Testis (tissue), 3 donors: ENCODE results near the gene SLC25A6. TPM values are rescaled to one million over a fixed set of nuclear protein-coding genes. Genes with fewer than 3 reads are reported as not detected.
"Not testable (repeated sequence)": the region's sequence is repeated elsewhere in the genome, so short reads cannot be mapped to it uniquely, and the experiment has no call there.

Source experiments
- DNase-seq: peaks from one replicate; pipeline ENCODE4 v3.0.0-alpha.2; 2019
- H3K27ac ChIP-seq, 2 donors: fragments of 200-600 bp; sonication (generic); one replicate each; pipeline ENCODE4 v1.5.1; 2019
- H3K27me3 ChIP-seq: fragments of 200-600 bp; sonication (generic); one replicate; pipeline ENCODE4 v1.5.1; 2019
- H3K36me3 ChIP-seq: fragments of 200-600 bp; sonication (generic); one replicate; pipeline ENCODE4 v1.5.1; 2017; ENCODE audit warnings: low read depth; ENCODE audit errors: missing control alignments
- H3K4me1 ChIP-seq: fragments of 200-600 bp; sonication (generic); one replicate; pipeline ENCODE4 v1.5.1; 2019
- H3K4me3 ChIP-seq, 2 donors: fragments of 200-600 bp; sonication (generic); one replicate each; pipeline ENCODE4 v1.5.1; 2017 to 2019
- H3K9me3 ChIP-seq: fragments of 200-600 bp; sonication (generic); one replicate; pipeline ENCODE4 v1.5.1; 2017
- CTCF ChIP-seq, 3 experiments: fragments of 450-650 bp in 2 of 3; fragments of 200-600 bp in 1 of 3; sonication (generic) in 1 of 3; IDR thresholded peaks; one replicate each; pipeline ENCODE4 v1.5.1; 2016 to 2019; ENCODE audit warnings: antibody characterized with exemption in 3 of 3, mild to moderate bottlenecking in 2 of 3, moderate library complexity in 1 of 3
- POLR2A ChIP-seq: fragments of 450-650 bp; IDR thresholded peaks from one replicate; pipeline ENCODE4 v1.6.1; 2017; ENCODE audit warnings: antibody characterized with exemption, mild to moderate bottlenecking, moderate library complexity
- WGBS, 2 donors: methylation state at CpG; one replicate each; pipeline ENCODE4 v1.1.5; 2018; 5-methylcytosine and 5-hydroxymethylcytosine counted together
- intact Hi-C: fragments of 100-400 bp; cut with DNase I; formaldehyde crosslinking; loops from one replicate; pipeline ENCODE4 v1.15.1; 2023; ENCODE audit warnings: low total_unique reads
- polyA plus RNA-seq: library from polyadenylated mRNA; stranded (reverse); fragments of 350-450 nt; fragmentation: Illumina TruSeq; extraction: RNeasy Lipid Tissue Mini Kit (QIAGEN cat#74804); gene quantifications from one replicate; pipeline ENCODE4 v1.2.3, GENCODE V29; 2014; ENCODE audit warnings: low read depth, low replicate concordance; ENCODE audit not compliant: insufficient read depth
- total RNA-seq, 2 donors: library from RNA; depleted of rRNA; stranded (reverse); fragments of >200 nt; gene quantifications; one replicate each; pipeline ENCODE4 v1.2.3, GENCODE V29; 2016

Gene SLC25A6
- total and polyA plus RNA-seq, 3 donors from 2014 or later, result 157 to 293 (median 171) TPM

GRCh38 chrX:1354036-1355019, 37.6 kb downstream of the SLC25A6 start:
- no peaks in the 10 kb centered on the region for H3K27me3 ChIP-seq
- WGBS, 2 donors, result 77 to 84% methylated on average over 8 to 11 of the region's 11 CpGs
- H3K4me3 ChIP-seq, result no peak overlapping the region
- H3K36me3 ChIP-seq, result no peaks in the 10 kb centered on the region
- TF ChIP-seq POLR2A, result no peak
- TF ChIP-seq CTCF (IDR thresholded peaks at IDR 0.05), result no peak
- no peaks in the 10 kb centered on the region for H3K4me1 ChIP-seq
- no peak overlapping the region for H3K27ac ChIP-seq
- no peak for DNase-seq
- intact Hi-C loops, result no loop called here
- H3K9me3 ChIP-seq, result no peaks in the 10 kb centered on the region

- intact Hi-C loops, result no loop called here
- Histone ChIP-seq H3K36me3 (no peaks in the 10 kb centered on the region), H3K27me3 (no peaks in the 10 kb centered on the region), H3K9me3 (no peaks in the 10 kb centered on the region), H3K4me3 (no peak overlapping the region), H3K27ac (no peak overlapping the region), H3K4me1 (no peaks in the 10 kb centered on the region)
- 63 to 75% methylated on average over 21 to 49 of the region's 49 CpGs for WGBS, 2 donors
- TF ChIP-seq CTCF (IDR thresholded peaks at IDR 0.05) (no peak), POLR2A (no peak)
- DNase-seq, result no peak
Measured at GRCh38 chrX:1351981-1352714, 39.8 kb downstream of the SLC25A6 start.

GRCh38 chrX:1349606-1350005, 42.3 kb downstream of the SLC25A6 start:
- 94 to 96% methylated on average over 15 of the region's 15 CpGs for WGBS, 2 donors
- H3K27me3 ChIP-seq, DNase-seq, H3K4me1 ChIP-seq, H3K36me3 ChIP-seq, H3K9me3 ChIP-seq, H3K4me3 ChIP-seq, intact Hi-C loops, H3K27ac ChIP-seq: not testable (repeated sequence)

GRCh38 chrX:1341545-1342184, 50.2 kb downstream of the SLC25A6 start:
- intact Hi-C loops, result no loop called here
- 80 to 85% methylated on average over 22 of the region's 22 CpGs for WGBS, 2 donors
- H3K4me3 ChIP-seq, result no peak overlapping the region
- TF ChIP-seq CTCF (IDR thresholded peaks at IDR 0.05) (no peak), POLR2A (no peak)
- no peaks in the 10 kb centered on the region for H3K9me3 ChIP-seq
- H3K36me3 ChIP-seq, result no peaks in the 10 kb centered on the region
- no peaks in the 10 kb centered on the region for H3K27me3 ChIP-seq
- no peak overlapping the region for H3K27ac ChIP-seq
- DNase-seq, result no peak
- no peaks in the 10 kb centered on the region for H3K4me1 ChIP-seq
